Measurements from ENCODE around the gene DAPK2. TPM values are rescaled to one million over a fixed set of nuclear protein-coding genes. Genes with fewer than 3 reads are reported as not detected.

DAPK2 gene
- total and polyA plus RNA-seq, 7 donors = 3.7 to 65.6 (median 44.3) TPM

DNA sequence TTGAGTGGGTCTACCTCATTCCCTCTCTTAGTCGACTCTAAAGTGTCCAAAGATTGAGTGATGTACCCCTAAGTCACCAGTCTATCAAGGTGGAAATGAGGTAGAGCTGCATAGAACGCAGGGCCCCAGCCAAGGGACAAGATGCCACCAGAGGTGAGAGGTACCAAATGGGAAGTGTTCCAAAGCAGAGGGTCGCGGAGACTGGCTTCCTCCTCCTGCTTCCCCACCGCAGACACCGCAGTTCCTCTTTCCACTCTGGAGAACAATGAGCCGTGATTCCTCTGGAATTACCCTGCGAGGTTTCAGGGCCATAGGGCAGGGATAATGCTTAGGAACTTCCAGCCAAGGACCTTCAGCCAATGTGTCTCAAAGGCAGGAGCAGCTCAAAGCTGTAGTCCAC is 55.8 kb downstream of the DAPK2 start:
- DNase-seq (no peak), ATAC-seq (no peak)
- Histone ChIP-seq H3K4me1 (peaks cover 63% of the 10 kb centered on the region), H3K36me3 (ENCODE audit: insufficient read depth in 1 of 2, low read depth in 1 of 2) (no peaks in the 10 kb centered on the region), H3K27me3 (ENCODE audit: insufficient read depth in 3 of 3, low read length in 2 of 3) (no peaks in the 10 kb centered on the region), H3K9me3 (no peaks in the 10 kb centered on the region), H3K4me3 (no peak overlapping the region), H3K27ac (peak overlapping the region; percentile 67)
- WGBS, 3 donors = 59 to 81% (median 61%) methylated on average over 8 of the region's 8 CpGs
- TF ChIP-seq, protein P1, sequence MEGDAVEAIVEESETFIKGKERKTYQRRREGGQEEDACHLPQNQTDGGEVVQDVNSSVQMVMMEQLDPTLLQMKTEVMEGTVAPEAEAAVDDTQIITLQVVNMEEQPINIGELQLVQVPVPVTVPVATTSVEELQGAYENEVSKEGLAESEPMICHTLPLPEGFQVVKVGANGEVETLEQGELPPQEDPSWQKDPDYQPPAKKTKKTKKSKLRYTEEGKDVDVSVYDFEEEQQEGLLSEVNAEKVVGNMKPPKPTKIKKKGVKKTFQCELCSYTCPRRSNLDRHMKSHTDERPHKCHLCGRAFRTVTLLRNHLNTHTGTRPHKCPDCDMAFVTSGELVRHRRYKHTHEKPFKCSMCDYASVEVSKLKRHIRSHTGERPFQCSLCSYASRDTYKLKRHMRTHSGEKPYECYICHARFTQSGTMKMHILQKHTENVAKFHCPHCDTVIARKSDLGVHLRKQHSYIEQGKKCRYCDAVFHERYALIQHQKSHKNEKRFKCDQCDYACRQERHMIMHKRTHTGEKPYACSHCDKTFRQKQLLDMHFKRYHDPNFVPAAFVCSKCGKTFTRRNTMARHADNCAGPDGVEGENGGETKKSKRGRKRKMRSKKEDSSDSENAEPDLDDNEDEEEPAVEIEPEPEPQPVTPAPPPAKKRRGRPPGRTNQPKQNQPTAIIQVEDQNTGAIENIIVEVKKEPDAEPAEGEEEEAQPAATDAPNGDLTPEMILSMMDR (IDR thresholded peaks at IDR 0.05) = no peak
- intact Hi-C loops (cut with DNase I) = no loop called here

DNA sequence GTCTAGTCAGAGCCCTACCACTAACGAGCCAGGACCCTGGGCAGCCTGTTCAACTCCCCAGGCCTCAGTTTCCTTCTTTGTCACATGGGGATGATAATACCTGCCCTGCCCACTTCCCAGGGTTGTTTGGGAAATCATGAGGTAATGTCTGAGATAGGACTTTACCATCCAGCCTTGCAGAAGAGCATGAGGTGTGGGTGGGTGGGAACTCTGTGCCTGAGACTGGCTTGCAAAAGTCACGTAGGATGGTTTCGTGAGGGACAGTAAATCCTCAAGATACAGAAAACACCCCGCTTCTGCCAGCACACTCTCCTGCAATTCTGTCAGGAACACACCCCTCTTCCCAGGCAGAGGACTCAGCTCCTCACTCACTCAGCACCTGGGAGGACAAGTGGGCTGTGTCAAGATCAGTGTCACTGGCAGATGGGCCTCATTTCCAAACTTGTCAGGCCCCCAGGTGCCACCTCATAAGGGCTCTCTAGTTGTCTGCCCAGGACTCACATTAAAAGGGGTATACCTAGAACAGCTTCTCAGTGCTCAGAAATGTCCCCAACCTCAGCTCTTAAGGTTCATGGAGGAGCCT is 58.4 kb downstream of the DAPK2 start:
- DNase-seq (peak in 1 of 2 donors; percentile 76), ATAC-seq (peak in 3 of 4 donors; percentile 55 to 70 (median 60))
- H3K36me3 ChIP-seq (ENCODE audit: insufficient read depth in 1 of 2, low read depth in 1 of 2) = peaks cover 0 to 7% of the 10 kb centered on the region in 2 donors
- H3K4me1 ChIP-seq = peaks cover 74% of the 10 kb centered on the region
- H3K27me3 ChIP-seq (ENCODE audit: insufficient read depth in 3 of 3, low read length in 2 of 3) = no peaks in the 10 kb centered on the region
- H3K9me3 ChIP-seq = no peaks in the 10 kb centered on the region
- H3K27ac ChIP-seq = peak overlapping the region; percentile 68
- intact Hi-C loops (cut with DNase I) = no loop called here
- no peak overlapping the region for H3K4me3 ChIP-seq
- TF ChIP-seq, protein P1 (IDR thresholded peaks at IDR 0.05) = no peak
- WGBS, 3 donors = 46 to 78% (median 51%) methylated on average over 4 of the region's 4 CpGs

DNA sequence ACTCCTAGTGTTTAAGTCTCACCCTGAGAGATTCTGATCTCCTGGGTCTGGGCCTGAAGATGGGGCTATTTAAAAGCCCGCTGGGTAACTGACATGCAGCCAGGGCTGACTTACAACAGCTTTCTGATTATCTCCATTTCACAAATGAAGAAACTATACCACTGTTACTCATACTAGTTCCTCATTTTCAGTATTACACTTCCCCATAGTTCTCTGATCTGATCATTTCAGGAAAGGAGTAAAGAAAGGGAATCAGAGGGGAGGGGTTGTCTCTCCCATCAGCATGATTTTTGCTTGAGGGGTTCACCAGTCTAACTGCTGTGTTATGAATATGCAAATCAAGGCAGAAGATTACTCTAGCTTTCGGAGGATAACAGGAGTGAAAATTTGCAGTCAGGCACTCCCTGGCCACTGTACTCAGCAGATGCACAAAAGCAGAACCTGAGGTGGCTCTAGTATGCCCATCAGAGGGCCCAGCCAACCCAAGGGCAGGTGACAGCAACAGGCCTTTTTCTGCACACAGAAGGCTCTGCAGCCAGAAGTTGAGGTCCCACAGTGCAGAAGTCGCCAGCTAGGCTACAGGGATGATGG is 59.4 kb downstream of the DAPK2 start:
- intact Hi-C loops (cut with DNase I) = no loop called here
- TF ChIP-seq, protein P1 (IDR thresholded peaks at IDR 0.05) = no peak

DNA sequence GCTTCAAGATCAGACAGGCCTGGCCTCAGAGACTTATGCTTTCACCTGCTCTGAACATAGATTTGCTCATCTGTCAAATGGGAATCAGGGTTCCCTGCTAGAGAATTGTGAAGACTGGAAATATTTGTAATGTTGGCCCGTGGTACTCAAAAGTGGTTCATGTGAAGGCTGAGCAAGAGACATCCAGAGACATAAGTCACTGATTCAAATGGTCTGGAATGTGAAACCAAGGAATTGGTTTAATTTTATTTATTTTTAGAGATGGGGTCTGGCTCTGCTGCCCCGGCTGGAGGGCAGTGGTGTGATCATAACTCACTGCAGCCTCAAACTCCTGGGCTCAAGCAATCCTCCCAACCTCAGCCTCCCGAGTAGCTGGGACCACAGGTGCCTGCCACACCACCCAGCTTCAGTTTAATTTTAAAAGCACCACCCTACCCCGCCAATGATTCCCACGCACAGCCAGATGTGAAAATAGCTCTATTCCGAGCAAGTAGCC is 60.1 kb downstream of the DAPK2 start:
- DNase-seq = no peak
- Histone ChIP-seq H3K4me3 (no peak overlapping the region), H3K4me1 (peaks cover 73% of the 10 kb centered on the region), H3K36me3 (ENCODE audit: insufficient read depth in 1 of 2, low read depth in 1 of 2) (peaks cover 0 to 9% of the 10 kb centered on the region in 2 donors), H3K9me3 (no peaks in the 10 kb centered on the region), H3K27ac (peak overlapping the region; percentile 79), H3K27me3 (ENCODE audit: insufficient read depth in 3 of 3, low read length in 2 of 3) (no peaks in the 10 kb centered on the region)
- no peak for ATAC-seq
- TF ChIP-seq, protein P1 (IDR thresholded peaks at IDR 0.05) = no peak
- 56 to 86% (median 60%) methylated on average over 6 of the region's 6 CpGs for WGBS, 3 donors
- intact Hi-C loops (cut with DNase I) = no loop called here

More for the DNA sequence above, 59.4 kb downstream of the DAPK2 start:
- WGBS, 3 donors = 67 to 93% (median 74%) methylated on average over 3 of the region's 3 CpGs
- H3K27ac ChIP-seq = peak overlapping the region; percentile 79
- no peaks in the 10 kb centered on the region for H3K27me3 ChIP-seq (ENCODE audit: insufficient read depth in 3 of 3, low read length in 2 of 3)
- peaks cover 74% of the 10 kb centered on the region for H3K4me1 ChIP-seq
- no peak overlapping the region for H3K4me3 ChIP-seq
- peaks cover 0 to 9% of the 10 kb centered on the region in 2 donors for H3K36me3 ChIP-seq (ENCODE audit: insufficient read depth in 1 of 2, low read depth in 1 of 2)
- no peak for ATAC-seq
- H3K9me3 ChIP-seq = no peaks in the 10 kb centered on the region
- no peak for DNase-seq
